HepG2 (cell line): ENCODE data around the gene GJD3. TPM values are rescaled to one million over a fixed set of nuclear protein-coding genes. Genes with fewer than 3 reads are reported as not detected.
A peak's percentile ranks its signal among the peaks of the same experiment; 100 is the strongest.

Experiments
- ARID5B ChIP-seq: IDR thresholded peaks from 2 replicates; pipeline ENCODE4 v1.4.0; 2020; ENCODE audit warnings: mild to moderate bottlenecking, missing genetic modification reagents
- ASH2L ChIP-seq: fragments of 300-600, 200-600 bp; sonication (generic); IDR thresholded peaks from 2 replicates; pipeline ENCODE4 v1.7.0; 2017; ENCODE audit warnings: low read depth, mild to moderate bottlenecking, moderate library complexity, mixed read lengths, low read length; ENCODE audit not compliant: insufficient read length
- ATF2 ChIP-seq: sonication (generic); formaldehyde crosslinking; IDR thresholded peaks from 2 replicates; pipeline ENCODE4 v1.4.0; 2020; ENCODE audit warnings: missing genetic modification reagents
- JUN ChIP-seq: sonication (generic); formaldehyde crosslinking; IDR thresholded peaks from 2 replicates; pipeline ENCODE4 v1.4.0; 2020; ENCODE audit warnings: mild to moderate bottlenecking, missing genetic modification reagents
- KDM6A ChIP-seq: IDR thresholded peaks from 2 replicates; pipeline ENCODE4 v1.6.1; 2016; ENCODE audit warnings: low read depth
- NCOA2 ChIP-seq: sonication (generic); formaldehyde crosslinking; IDR thresholded peaks from 2 replicates; pipeline ENCODE4 v1.8.0; 2022; ENCODE audit warnings: inconsistent platforms
- RBFOX2 ChIP-seq: fragments of 200-400 bp; formaldehyde crosslinking; IDR thresholded peaks from 2 replicates; pipeline ENCODE4 v1.6.1; 2017; ENCODE audit warnings: low read depth, mild to moderate bottlenecking, low read length
- RBM22 ChIP-seq: fragments of 200-400 bp; formaldehyde crosslinking; optimal IDR thresholded peaks from 2 replicates; pipeline ENCODE3; 2017; ENCODE audit warnings: mild to moderate bottlenecking, low read length, moderate library complexity
- RFX1 ChIP-seq: fragments of 450-650 bp; IDR thresholded peaks from 2 replicates; pipeline ENCODE4 v1.6.1; 2017
- SP5 ChIP-seq: IDR thresholded peaks from 2 replicates; pipeline ENCODE4 v1.6.1; 2016; ENCODE audit warnings: low read depth, borderline replicate concordance
- SYNCRIP ChIP-seq: fragments of 200-400 bp; formaldehyde crosslinking; IDR thresholded peaks from 2 replicates; pipeline ENCODE4 v1.6.1; 2018; ENCODE audit warnings: mild to moderate bottlenecking, low read depth, low read length; ENCODE audit not compliant: insufficient read depth
- TAF15 ChIP-seq: fragments of 200-400 bp; formaldehyde crosslinking; IDR thresholded peaks from one replicate; pipeline ENCODE4 v1.6.1; 2018; ENCODE audit warnings: mild to moderate bottlenecking, low read depth, low read length; ENCODE audit not compliant: poor library complexity, severe bottlenecking
- ZBTB3 ChIP-seq: sonication (generic); formaldehyde crosslinking; IDR thresholded peaks from 2 replicates; pipeline ENCODE4 v1.4.0; 2020; ENCODE audit warnings: low read depth, mild to moderate bottlenecking, moderate library complexity, missing genetic modification reagents, borderline replicate concordance
- ZMYM2 ChIP-seq: sonication (generic); formaldehyde crosslinking; IDR thresholded peaks from 2 replicates; pipeline ENCODE4 v1.8.0; 2022; ENCODE audit warnings: mild to moderate bottlenecking, missing genetic modification reagents
- ZNF296 ChIP-seq: sonication (generic); formaldehyde crosslinking; conservative IDR thresholded peaks from 2 replicates; pipeline ENCODE4 v1.5.0; 2020; ENCODE audit warnings: mild to moderate bottlenecking, missing genetic modification reagents
- ZNF326 ChIP-seq: sonication (generic); formaldehyde crosslinking; IDR thresholded peaks from 2 replicates; pipeline ENCODE4 v1.4.0; 2020; ENCODE audit warnings: missing genetic modification reagents, borderline replicate concordance
- ZNF564 ChIP-seq: sonication (generic); formaldehyde crosslinking; IDR thresholded peaks from 2 replicates; pipeline ENCODE4 v1.8.1; 2023; ENCODE audit warnings: mild to moderate bottlenecking, missing genetic modification reagents
- ZNF609 ChIP-seq: sonication (generic); formaldehyde crosslinking; IDR thresholded peaks from 2 replicates; pipeline ENCODE4 v1.4.0; 2020; ENCODE audit warnings: mild to moderate bottlenecking, missing genetic modification reagents, borderline replicate concordance
- ZNF891 ChIP-seq: sonication (generic); formaldehyde crosslinking; IDR thresholded peaks from 2 replicates; pipeline ENCODE4 v1.5.0; 2020; ENCODE audit warnings: mild to moderate bottlenecking, missing genetic modification reagents
- polyA plus RNA-seq, 8 experiments: library from polyadenylated mRNA; depleted of rRNA in 3 of 8; stranded (reverse) in 7 of 8; unstranded in 1 of 8; fragments of >200 nt; fragmentation: Illumina TruSeq in 4 of 8; extraction: Trizol in 4 of 8; gene quantifications; 2 replicates each; pipeline versions ENCODE4 v1.2.1 to v1.2.3, GENCODE V29; 2011 to 2016; ENCODE audit warnings: low read depth in 4 of 8, missing spikeins in 1 of 8, mixed read lengths in 1 of 8; ENCODE audit not compliant: insufficient read depth in 1 of 8
- total RNA-seq, 5 experiments: library from RNA; depleted of rRNA; stranded (reverse); fragments of >200 nt; fragmentation: Illumina TruSeq; extraction: Trizol; gene quantifications; 2 replicates each; pipeline ENCODE4 v1.2.3, GENCODE V29; 2016; ENCODE audit warnings: low read depth in 1 of 5

GJD3 gene
- total and polyA plus RNA-seq, 2 of the 13 experiments (the other 11 are each of a cell fraction or from before 2014, with no cell fraction given), result not detected

GRCh38 chr17:40340880-40341807, 23.4 kb downstream of the GJD3 start (continued):
- peak; percentile 33; the same call in 1 of the 2 replicates for TF ChIP-seq ATF2 (CRISPR knock-in tag)
- peak; percentile 83 for TF ChIP-seq ZNF891
- TF ChIP-seq SP5 (CRISPR knock-in tag), result peak; percentile 78
- peak; percentile 29; the same call in 1 of the 2 replicates for TF ChIP-seq NCOA2 (CRISPR knock-in tag)
- no peak for TF ChIP-seq RFX1
- TF ChIP-seq KDM6A (CRISPR knock-in tag), result no peak
- TF ChIP-seq ASH2L, result peak; percentile 21
- no peak for TF ChIP-seq SYNCRIP
- TF ChIP-seq ZNF564 (CRISPR knock-in tag), result 0 out of 2 replicates have a peak, but pooled peaks have one; percentile 13
- TF ChIP-seq ZNF609 (CRISPR knock-in tag), result peak; percentile 69; the same call in 1 of the 2 replicates
- peak; percentile 75 for TF ChIP-seq TAF15
- peak; percentile 61 for TF ChIP-seq JUN
- peak; percentile 53; the same call in 1 of the 2 replicates for TF ChIP-seq ARID5B (CRISPR knock-in tag)
- TF ChIP-seq ZBTB3 (CRISPR knock-in tag), result peak; percentile 82; the same call in 1 of the 2 replicates
- TF ChIP-seq RBFOX2, result peak; percentile 61
- TF ChIP-seq ZNF296, result no peak
- TF ChIP-seq ZMYM2 (CRISPR knock-in tag), result no peak
- 0 out of 2 replicates have a peak, but pooled peaks have one; percentile 31 for TF ChIP-seq ZNF326
- no peak for TF ChIP-seq RBM22
